NCI-H510A (cell line): ENCODE measurements around the gene ARID2.

Experiments used
- DNase-seq: peaks from one replicate; lab custom pipeline; 2025; lab: John Stamatoyannopoulos, UW

ARID2 gene

GRCh38 chr12:45720069-45720468 lies 9.4 kb upstream of the ARID2 start:
- no peak for DNase-seq

GRCh38 chr12:45721369-45721768 lies 8.1 kb upstream of the ARID2 start:
- no peak for DNase-seq

- no peak for DNase-seq
Observed at GRCh38 chr12:45721954-45722353, 7.6 kb upstream of the ARID2 start.

- no peak for DNase-seq
Observed at GRCh38 chr12:45725631-45726602, 3.6 kb upstream of the ARID2 start.

- DNase-seq, result no peak
Observed at GRCh38 chr12:45726603-45727300, 2.8 kb upstream of the ARID2 start.

GRCh38 chr12:45727301-45727979 lies 2.1 kb upstream of the ARID2 start:
- peak; percentile 96 for DNase-seq

- DNase-seq, result no peak
Observed at GRCh38 chr12:45727980-45728629, 1.4 kb upstream of the ARID2 start.

- DNase-seq, result peak; percentile 95
Observed at GRCh38 chr12:45728630-45729232, 775 bp upstream of the ARID2 start.

GRCh38 chr12:45730084-45730347 lies 510 bp downstream of the ARID2 start:
- DNase-seq, result no peak

GRCh38 chr12:45730348-45731189 lies 1.1 kb downstream of the ARID2 start:
- DNase-seq, result peak; percentile 63

GRCh38 chr12:45731190-45731775 lies 1.8 kb downstream of the ARID2 start:
- DNase-seq, result no peak

- no peak for DNase-seq
Observed at GRCh38 chr12:45732250-45732649, 2.7 kb downstream of the ARID2 start.

GRCh38 chr12:45732936-45733335 lies 3.4 kb downstream of the ARID2 start:
- DNase-seq, result no peak

- DNase-seq, result no peak
Observed at GRCh38 chr12:45737638-45738037, 8.1 kb downstream of the ARID2 start.

GRCh38 chr12:45742590-45742989 lies 13.1 kb downstream of the ARID2 start:
- no peak for DNase-seq

GRCh38 chr12:45743247-45743646 lies 13.7 kb downstream of the ARID2 start:
- no peak for DNase-seq

- no peak for DNase-seq
Observed at GRCh38 chr12:45745861-45746277, 16.4 kb downstream of the ARID2 start.

GRCh38 chr12:45756666-45757065 lies 27.2 kb downstream of the ARID2 start:
- DNase-seq, result no peak

- DNase-seq, result no peak
Observed at GRCh38 chr12:45757172-45757571, 27.7 kb downstream of the ARID2 start.

GRCh38 chr12:45760333-45760732 lies 30.8 kb downstream of the ARID2 start:
- no peak for DNase-seq
